Measurements from ENCODE around the gene LRRN2. TPM values are rescaled to one million over a fixed set of nuclear protein-coding genes. Genes with fewer than 3 reads are reported as not detected.

LRRN2 gene
- total RNA-seq, 1 donor from 2014 or later: 0.20 TPM

DNA sequence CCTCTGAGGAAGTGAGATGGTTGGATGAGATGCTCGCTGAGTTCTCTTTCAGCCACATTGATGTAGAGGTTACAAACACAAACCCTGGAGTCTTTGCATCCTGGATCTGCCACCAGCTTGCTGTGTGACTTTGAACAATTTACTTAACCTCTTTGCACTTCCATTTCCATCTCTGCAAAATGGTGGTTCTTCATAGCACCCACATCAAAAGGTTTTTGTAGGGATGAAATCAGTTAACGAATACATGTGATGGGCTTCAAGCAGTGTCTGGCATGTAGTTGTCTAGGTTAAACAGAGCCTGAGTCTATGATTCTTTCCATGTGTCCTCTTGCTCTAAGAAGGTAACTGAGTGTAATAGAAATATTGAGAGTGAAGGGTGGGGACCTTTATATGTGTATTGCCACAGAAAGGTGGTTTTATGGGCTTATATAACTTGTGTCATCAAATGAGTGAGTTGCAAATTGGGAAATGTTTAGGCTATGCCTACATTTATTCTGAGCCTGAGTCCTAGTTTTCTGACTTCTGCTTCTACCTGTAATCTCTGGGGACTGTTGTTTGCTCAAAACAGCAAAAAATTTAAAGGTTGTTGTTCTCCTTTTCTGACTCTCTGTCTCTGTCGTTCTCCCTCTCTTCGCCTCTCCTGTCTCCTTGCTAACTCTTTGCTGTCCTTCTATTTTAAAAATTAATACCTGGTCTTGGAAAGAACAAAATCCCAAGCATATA is 27.3 kb upstream of the LRRN2 start:
- intact Hi-C loops (cut with micrococcal nuclease): no loop called here

DNA sequence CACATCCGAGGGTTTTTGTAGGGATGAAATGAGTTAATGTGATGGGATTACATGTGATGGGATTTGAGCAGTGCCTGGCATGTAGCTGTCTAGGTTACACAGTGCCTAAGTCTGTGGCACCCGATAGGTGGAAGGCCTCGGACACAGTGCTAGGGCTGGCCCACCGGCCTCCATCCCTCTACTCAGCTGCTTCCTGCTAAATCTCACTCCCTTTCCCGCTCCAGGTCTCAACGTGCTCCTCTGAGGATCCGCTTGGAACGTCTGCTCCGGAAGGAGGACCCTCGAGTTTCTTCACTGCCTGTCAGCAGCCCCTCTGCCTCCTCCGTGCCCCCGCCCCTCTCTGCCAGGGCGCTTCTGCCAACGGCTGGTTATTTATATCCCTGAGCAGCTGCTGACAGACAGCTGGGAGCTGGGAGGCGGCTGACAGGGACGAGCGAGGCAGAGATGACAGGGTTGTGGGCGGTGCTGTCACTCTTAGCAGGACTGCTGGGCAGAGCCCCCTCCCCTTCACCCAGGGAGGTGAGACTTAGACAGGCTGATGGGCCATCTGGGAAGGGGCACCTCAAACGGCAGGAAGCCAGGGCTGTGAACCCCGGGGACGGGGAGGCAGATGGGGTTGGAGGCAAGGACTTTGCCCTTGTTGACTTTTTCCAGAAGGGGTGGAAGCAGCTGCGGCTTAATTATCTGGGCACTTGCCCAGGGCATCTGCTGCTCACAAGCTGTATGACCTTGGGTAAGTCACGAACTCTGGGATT is 26.6 kb upstream of the LRRN2 start:
- intact Hi-C loops (cut with micrococcal nuclease): no loop called here

DNA sequence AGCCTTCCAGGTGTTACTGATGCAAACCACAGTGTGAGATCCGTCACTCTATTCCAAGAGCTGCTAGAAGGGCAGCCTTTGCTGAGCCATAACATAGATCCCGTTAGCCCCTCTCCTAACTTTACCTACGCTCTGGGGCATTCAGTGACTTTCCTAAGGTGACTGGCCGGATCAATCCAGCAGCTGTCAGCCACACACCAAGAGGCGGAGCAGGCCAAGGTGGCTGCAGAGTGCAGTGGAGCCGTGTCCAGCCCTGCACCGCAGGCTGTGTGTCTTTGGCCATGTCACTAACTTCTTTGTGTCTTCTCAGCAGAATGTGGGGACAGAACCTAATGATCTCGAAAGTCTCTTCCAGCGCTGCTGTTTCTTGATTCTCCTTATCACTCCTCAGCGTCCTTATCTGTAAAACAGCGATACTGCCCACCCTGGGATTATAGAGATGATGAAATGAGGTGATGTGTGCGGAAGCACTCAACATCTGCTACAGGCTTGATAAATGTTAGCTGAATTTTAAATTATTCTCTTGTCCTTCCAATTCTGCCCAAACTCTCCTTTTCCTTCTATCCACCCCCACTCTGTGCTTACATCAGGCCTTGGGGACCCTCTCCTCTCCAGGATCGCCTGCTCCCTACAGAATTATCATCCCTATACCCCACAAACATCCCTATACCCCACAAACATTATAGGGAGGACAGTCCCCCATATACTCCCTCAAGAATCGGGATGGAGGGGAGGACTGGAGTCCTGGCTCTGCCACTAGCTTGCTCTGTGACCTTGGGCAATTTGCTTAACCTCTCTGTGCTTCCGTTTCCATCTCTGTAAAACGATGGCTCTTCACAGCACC is 25.8 kb upstream of the LRRN2 start:
- intact Hi-C loops (cut with micrococcal nuclease): no loop called here

DNA sequence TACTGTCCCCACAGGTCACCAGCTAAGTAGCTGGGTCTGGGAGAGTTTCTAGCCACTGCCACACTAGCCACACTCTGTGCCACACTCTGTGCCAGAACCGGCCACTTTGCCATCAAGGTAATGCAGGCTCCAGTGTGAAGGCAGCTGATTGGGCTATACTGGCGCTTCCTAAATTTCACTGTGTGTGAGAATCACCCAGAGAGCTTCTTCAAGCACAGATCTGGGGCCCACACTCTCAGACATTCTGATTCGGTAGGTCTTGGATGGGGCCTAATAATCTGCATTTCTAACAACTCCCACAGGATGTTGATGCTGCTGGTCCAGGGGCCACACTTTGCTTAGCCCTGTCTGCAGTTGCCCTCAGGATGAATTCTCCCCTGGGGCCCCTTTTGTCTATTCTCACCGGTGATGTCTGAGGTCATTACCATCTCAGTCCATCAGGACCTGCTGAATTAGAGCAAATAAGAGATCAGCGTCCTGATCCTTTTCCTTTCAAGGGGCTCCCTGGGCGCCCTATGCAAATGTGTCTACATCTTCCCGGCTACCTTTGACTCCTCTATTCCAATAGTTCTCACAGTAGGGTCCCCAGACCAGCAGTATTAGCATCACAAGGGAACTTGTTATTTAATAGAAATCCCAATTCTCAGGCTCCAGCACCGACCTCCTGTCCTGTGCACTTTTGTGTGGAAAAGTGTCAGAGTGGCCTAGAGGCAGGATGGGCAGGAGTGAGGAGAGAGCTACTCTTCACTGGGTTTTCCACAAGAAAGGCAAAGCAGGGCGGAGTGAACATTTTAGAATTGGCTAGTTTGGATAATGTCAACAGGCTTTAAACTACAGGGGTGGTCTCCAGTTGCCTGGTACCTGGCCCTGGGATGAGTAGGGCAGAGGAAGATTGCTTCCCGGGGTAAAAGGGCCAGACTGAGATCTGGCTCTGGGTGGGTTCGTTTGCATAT is 24.7 kb upstream of the LRRN2 start:
- intact Hi-C loops (cut with micrococcal nuclease): no loop called here

DNA sequence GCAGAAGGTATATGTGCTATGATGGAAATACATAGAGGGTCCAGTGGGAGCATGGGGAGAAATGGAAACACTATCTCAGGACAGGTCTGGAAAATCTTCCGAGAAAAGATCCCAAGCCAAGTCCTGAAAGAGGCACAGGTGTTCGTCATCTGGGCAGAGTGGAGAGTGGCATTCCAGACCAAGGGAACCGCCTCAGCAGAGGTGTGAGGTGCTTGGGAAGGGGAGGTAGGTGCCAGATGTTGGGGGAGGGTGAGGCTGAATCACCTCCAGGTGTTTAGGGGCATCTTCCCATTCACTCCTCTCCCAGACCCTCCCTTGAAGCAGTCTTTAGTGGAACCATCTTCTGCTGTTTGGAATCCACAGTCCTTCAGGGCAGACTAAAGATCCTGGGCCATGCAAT is 23.5 kb upstream of the LRRN2 start:
- intact Hi-C loops (cut with micrococcal nuclease): no loop called here

DNA sequence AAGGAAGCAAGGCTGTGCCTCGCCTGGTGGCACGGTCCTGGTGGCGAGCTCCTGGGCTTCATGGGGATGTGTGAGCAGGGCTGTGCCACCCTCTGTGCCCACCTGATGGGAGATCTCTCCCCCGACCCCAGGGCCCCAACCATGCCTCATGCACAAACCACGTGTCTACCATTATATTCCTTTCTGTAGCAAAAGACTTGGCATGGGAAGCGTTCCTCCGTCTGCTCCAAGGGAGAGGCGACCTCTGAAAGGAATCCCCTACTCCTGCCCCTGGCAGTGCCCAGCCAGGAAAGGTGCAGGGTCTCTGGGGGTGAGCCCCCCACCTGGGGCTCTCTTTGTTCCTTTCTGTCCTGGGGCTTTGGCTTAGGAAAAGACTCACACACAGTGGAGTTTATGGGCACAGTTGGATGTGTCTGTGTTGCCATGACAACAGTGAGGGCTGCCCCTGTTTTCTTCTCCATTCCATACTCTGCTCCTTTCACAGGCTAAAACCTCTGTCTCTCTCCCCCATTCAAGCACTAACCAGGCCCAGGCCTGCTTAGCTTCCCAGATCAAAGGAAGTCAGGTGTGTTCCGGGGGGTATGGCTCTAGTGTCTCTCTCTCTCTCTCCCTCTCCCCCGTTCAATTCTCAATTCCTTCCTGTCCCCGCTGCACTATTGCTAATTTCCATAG is 21.4 kb upstream of the LRRN2 start:
- intact Hi-C loops (cut with micrococcal nuclease): no loop called here

DNA sequence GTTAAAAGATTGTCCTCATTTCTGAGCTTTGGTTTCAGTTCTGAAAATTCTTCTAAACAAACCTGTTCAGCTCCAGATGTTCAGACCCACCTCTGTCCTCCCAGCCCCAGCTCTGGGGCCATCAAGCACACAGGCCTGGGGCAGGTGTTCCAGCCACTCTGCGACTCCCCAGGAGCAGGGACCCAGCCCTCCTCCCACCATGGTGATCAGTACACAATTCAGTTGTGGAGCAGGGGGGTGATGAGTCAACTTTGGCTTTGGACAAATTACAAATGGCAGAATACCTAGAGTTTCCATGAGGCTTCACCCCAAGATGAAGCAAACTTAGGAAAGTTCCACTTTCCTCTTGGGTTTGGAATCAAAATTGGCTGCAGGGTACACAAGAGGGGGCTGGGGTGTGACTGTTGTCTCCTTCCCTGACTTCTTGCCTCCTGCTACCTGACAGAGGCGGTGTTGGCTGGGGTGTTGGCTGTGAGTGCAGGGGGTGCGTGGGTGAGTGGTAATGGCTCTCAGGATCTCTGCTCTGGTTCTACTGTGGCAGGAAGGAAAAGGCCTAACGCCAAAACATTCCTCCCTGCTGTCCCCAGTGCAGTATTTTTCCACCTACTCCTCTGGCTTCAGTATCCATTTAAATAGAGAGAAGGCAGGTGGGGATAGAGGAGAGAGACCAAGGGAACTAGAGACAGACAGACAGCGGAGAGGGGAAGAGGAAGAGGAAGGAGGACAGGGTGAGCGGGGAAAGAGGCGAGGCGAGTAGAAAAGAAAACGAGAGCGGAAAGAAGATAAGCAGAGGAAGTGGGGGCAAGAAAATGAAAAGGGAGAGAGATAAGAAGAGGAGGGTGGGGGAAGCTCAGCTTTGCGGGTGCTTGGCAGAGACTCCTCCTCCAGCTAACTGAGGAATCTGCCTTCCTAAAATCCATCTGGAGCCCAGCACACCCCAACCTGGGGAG is 20.6 kb upstream of the LRRN2 start:
- intact Hi-C loops (cut with micrococcal nuclease): no loop called here

DNA sequence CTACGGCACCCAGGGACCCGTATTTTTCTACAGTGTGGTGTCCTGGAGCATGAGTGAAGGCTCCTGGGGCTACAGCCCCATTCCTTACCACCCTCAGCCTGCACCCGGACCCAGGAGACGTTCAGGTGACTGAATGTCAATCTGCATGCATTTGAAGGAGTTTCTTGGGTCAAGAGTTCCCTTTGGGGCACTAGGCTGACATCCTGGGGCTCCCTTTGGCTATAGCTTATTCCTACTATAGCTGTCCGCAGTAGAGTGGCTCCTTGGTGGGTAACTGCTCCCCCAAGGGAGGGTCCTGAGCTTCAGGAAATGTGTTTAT is 19.9 kb upstream of the LRRN2 start:
- intact Hi-C loops (cut with micrococcal nuclease): no loop called here

DNA sequence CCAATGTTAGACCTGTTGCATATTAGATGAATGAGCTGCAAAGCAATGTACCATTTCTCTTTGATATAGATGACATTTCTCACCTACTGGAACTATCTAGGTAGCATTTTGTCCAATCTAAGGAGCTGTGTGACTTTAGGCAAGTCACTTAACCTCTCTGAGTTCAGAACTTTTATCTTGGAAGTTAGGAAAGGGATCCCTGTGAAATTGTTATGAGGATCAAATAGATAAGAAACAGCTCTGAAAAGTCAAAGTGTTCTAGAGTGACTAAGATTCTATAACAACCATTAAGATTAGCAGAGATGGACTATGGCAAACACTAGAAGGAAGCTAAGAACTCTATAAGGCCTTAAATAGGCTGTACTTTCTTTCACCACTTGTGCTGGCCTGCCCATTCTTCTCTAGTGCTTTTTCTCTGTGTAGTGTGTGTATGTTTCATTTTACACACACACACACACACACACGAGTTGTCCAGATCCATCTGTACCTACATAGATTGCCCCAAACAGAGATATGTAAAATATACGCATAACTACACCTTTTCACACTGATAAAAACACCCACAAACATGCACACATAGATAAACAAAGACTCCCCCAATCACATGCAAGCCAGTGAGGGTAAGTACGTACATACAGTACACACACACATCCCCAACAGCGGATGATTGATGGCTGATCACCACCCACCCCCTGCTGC is 19.4 kb upstream of the LRRN2 start:
- intact Hi-C loops (cut with micrococcal nuclease): no loop called here

DNA sequence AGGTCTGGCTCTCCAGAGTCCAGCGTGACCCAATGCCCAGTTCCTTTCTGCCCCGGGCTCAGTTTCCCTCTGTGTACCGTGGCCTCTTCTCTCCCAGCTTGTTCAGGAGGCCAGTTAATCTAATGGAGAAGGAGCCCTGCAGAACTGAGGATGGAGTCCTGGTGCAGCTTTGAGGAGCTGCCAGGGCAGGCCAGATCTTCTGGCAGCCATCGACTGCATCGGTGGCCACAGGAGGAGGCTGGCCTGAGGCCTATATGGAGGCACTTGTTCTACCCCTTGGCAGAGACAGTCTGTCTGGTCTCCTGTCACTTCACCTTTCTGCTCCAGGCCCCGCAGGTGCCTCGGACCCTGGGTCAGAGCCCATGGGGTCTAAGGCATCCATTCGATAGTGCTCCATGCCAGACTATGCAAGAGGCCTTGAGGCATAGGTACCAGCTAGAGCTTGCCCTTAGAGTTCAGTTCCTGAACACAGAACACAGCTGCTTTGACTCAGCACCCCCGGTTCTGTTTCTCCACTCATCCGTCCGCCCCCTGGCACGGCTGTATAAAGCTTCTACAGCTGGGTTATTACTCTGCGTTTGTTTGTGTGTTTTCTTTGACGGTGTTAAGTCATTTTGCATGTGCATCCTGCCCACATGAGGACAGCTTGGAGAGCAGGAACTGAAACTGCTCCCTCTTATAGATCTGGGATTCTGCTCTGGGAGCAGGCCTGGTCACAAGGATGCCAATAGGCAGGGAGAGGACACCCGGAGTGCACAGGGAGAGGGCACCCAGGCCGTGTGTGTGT is 18.5 kb upstream of the LRRN2 start:
- intact Hi-C loops (cut with micrococcal nuclease): no loop called here

DNA sequence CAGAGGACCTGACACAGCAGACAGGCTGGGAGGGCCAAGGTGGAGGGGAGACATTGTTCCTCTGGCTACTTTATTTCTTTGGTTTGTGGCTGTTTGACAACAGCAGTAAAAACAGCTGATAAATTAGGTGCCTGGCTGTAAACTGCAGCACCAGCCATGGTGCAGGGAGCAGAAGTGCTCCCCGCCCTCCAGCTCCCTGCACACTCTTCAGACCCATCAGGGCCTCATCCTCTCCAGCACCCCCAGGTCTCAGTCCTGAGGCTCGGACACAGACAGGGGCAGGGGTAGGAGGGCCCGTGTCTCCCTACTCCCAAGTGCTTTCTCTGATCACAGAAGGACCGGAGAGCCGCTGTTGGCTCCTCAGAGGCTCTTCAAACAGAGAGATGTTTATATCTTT is 17.7 kb upstream of the LRRN2 start:
- intact Hi-C loops (cut with micrococcal nuclease): no loop called here

DNA sequence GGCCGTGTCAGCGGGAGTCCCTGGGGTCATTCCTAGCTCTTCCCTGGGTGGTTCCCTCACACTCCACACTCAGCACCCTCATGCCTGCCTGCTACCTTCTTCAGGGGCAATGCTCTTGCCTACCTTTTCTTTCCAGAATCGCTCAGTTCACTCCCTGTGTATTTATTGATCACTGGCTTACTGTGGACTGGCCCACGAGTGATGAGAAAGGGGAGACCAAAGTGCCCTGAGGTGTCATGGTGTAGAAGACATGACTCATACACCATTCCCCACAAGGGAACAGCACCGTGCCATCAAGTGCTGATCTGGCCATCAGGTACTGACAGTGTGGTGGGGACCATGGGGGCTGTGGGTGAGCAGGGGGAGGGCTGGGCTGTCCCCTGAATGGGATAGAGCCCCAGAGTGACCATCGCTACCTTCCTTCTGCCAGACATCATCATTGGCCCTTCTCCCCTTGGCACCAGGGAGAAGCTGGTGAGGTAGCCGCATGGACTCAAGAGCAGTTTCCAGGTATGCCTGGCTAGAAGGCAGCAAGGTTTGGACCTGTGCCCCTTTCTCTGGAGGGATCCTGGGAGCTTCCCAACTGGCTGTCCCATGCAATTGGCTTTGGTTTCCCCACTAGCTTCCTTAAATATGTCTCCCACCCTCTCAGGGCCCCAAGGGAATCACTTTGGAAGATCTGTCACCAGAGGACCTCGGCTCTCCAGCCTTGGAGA is 17.2 kb upstream of the LRRN2 start:
- intact Hi-C loops (cut with micrococcal nuclease): no loop called here

DNA sequence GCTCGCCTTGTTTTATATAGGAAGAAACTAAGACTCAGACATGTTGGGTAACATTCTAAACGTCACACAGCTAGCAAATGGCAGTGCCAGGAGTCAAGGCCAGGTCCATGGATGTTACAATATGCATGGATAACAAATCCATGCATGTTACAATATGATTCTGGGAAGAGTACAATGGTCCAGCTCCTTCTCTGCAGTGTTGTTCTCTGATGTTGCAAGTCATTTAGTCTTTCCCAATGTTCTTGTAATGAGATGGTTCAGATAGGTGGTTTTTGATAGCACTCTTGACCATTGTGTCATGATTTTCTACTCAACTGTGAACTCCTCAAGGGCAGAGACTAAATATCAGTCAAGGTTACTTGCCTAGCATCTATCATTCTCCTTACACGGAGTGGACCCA is 15.7 kb upstream of the LRRN2 start:
- intact Hi-C loops (cut with micrococcal nuclease): no loop called here

DNA sequence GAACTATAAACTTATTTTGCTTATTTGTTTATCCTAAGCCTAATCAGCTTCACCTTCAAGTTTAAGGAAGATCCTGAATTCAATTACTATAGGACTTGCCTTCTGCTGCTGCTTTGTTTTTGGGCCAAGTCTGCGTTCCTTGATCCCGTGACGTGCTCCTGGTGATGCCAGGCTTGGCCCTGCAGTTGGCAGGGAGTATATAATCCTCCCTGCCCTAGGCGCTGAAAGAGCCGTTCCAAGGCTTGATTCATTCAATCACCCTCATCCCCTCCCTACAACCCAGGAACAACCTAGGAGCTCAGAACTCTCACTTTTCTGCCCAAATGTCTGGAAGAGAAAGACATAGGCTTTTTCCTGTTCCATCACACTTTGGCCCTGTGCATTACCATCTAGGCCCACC is 12.4 kb upstream of the LRRN2 start:
- intact Hi-C loops (cut with micrococcal nuclease): no loop called here

DNA sequence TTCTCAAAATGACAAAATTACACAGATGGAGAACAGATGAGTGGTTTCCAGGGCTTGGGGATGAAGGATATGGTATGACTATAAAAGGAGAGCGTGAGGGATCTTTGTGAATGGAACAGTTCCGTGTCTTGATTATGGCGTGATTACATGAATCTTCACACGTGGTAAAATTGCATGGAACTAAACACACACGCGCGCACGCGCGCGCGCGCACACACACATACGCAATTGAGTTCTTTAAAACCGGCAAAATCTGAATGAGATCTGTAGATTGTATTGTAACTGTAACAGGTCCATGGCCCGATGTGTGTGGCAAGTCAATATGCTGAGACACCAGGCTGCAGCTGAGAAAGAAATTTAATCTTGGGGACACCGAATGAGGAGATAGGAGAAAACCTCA is 11.1 kb upstream of the LRRN2 start:
- intact Hi-C loops (cut with micrococcal nuclease): no loop called here

DNA sequence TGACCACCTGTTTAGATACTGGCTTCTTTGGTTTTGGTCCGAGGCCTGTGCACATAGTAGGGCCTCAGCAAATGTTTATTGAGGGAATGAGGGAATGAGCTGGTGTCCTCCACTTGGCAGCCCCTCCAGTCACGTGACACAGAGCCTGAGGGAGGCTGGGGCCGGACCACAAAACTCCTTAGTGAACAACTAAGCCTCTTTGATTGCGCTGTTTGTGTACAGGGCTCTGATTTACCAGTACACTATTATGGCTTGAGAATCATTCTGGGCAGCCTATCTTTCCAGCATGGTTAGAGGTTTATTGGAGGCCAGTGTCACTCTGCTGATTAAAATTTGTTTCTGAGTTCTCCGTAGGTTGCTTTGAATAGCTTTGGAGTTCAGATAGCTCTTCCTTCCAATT is 10.2 kb upstream of the LRRN2 start:
- intact Hi-C loops (cut with micrococcal nuclease): no loop called here

DNA sequence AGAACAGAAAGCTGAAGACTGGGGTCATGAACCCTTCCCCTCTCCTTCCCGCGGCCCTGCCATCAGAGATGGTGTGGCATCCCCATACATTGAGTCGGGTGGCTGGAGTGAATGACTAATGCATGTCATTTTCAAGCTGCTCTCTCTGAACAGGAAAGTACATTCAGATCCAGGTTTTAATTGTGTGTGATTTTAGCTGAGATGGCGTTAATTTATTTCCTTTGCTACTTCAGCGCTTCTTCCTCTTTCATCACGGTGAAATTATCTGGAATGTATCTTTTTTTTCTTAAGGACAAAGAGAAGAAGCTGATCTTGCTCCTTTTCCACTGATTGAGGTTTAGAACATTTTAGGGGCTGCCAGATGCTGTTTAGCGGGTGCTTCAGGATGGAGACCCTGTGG is 8.6 kb upstream of the LRRN2 start:
- intact Hi-C loops (cut with micrococcal nuclease): no loop called here
